Anterior cingulate cortex (tissue), 58 donors: ENCODE data around the gene UPF3A.
"Not testable (repeated sequence)": the region's sequence is repeated elsewhere in the genome, so short reads cannot be mapped to it uniquely, and the experiment has no call there.

Source experiments
- DNase-seq, 58 donors: peaks; one replicate each; lab custom pipeline; 2025; lab: John Stamatoyannopoulos, UW

UPF3A gene

DNA sequence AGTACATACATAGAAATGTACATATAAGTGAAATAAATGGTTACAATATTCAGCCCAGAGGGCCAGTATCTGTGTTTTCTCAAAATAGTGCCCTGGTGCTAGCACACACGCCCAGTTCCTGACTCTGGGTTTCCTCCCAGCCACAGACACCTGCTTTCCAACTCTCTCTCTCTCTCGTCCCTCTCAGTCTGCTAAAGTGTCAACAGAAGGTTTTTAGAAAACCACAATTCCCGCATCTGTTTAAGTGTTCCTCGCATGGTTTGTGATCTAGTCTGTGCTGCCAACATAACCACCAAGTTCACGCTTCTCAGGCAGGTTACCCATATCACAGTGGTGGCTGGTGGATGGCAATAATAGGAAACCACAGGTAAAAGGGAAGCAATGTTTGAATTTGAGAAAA lies 17.8 kb upstream of the UPF3A start:
- DNase-seq: no peak

DNA sequence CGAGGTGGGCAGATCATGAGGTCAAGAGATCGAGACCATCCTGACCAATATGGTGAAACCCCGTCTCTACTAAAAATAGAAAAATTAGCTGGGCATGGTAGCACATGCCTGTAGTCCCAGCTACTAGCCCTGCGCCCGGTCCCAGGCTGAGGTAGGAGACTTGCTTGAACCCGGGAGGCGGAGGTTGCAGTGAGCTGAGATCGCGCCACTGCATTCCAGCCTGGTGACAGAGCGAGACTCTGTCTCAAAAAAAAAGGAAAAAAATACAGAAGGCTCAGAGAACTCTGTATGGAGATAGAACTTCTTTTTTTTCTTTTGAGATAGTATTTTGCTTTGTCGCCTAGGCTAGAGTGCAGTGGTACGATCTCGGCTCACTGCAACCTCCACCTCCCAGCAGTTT lies 17.1 kb upstream of the UPF3A start:
- not testable (repeated sequence) for DNase-seq

DNA sequence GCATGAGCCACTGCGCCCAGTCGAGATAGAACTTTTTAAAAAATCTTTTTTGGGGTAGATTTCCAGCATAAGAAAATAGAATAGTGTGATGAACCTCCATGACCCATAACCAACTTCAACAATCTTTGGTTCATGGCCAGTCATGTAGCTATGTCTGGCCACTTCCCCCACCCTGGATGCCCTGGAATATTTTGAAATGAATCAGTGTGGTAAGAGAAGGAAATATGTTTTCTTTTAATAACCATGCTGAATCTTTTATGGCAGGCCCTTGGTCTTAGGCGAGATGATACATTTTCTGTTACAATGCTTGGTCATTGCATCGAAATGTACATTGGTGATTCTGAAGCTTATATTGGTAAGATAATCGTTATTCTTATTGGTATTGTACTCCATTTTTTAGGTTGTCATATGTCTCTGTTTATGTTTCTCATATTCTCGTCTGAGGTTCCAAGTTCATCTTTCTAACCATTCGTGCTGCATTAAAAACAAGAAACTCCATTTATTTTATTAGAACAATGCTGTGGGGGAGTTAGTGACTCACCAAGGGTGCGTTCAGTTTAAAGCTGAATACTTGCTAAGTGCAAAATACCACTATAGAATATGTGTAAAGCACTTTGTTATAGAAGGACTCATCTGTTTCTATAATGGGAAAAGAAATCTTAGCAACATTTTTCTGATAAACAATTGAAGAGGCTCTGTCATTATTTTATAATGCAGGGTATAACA lies 16.4 kb upstream of the UPF3A start:
- DNase-seq: no peak

DNA sequence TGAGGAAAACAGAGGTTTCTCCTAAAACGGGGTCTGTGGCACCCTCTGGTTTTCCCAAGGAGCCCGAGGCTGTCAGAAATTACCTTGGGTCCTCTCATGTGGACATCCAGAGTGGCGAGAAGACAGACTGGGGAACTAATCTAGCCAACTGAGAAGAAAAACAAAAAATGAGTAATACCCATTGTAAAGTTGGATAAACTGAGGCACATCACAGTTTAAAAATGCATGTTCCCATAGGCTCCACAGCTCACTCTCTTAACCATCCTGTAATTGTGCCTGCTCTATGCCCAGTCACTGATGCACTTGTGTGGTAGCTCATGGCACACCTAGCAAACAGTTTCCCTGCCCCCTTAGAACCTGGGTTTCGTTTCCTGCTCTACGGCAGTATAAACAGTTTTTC lies 15.2 kb upstream of the UPF3A start:
- DNase-seq: no peak

DNA sequence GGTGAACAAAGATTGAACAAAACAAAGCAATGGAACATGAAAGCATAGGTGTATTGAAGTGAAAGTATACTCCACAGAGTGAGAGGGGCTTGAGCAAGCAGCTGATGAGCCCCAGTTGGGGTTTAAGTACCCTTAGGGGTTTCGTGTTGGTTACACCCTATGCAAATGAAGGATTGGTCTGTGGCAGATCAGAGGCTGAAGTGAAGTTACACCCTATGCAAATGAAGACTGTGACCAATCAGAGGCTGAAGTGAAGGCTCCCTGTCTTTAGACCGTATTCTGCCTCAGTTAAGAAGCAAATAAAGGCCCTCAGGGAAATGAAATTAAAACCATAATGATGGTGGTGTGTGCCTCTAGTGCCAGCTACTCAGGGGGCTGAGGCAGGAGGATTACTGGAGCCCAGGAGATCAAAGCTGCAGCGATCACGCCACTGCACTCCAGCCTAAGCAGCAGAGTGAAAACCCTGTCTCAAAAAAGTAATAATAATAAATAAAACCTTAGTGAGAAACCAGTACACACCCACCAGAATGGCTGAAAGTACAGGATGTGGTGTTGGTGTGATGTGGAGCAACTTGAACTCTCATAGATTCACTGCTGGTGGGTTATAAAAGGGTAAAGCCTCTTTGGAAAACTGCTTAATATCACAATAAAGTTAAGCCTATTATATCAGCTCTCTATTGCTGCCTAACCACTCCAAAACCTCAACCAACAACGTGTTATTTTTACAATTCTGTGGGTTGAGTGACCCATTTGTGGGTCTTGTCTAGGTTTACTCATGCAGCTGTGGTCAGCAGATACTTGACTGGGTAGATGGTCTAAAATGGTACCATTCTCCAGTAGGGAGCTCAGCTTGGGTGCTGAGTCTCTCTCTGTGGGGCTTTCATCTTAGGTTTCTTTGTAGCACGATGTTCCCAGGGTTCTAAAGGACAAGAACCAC lies 12.8 kb upstream of the UPF3A start:
- no peak for DNase-seq

DNA sequence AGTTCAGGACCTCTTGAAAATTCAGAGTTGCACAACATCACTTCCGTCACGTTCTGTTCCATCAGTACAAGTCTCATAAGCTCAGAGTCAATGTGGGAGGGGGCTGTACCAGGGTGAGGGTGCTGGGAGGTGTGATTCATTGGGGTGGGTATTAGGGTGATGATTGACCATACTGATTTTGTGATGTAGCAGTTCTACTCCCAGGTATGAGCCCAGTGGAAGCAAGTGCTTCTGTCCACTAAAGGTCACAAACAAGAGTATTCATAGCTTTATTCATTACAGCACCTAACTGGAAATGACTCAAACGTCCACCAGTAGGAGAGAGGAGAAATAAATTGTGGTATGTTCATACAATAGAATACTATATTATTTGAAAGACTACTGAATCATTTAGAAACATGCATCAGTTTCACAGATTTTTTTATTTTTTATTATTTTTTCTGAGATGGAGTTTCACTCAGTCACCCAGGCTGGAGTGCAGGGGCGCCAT lies 12.1 kb upstream of the UPF3A start:
- no peak for DNase-seq

DNA sequence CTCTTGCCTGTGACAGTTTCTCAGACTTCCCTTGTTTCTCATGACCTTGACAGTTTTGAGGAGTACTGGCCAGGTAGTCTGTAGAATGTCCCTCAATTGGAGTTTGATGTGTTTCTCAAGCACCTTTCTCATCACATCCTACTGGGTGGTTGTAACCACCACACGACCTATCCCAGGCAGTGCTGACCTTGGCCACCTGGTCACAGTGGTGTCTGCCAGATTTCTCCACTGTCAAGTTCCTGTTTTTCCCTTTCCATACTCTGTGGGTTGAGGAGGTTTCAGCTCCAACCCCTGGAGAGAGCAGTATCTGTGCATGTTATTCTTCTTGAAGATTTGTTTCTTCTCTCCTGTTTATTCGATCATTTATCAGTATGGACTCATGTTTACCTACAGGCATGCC lies 8.4 kb upstream of the UPF3A start:
- no peak for DNase-seq

DNA sequence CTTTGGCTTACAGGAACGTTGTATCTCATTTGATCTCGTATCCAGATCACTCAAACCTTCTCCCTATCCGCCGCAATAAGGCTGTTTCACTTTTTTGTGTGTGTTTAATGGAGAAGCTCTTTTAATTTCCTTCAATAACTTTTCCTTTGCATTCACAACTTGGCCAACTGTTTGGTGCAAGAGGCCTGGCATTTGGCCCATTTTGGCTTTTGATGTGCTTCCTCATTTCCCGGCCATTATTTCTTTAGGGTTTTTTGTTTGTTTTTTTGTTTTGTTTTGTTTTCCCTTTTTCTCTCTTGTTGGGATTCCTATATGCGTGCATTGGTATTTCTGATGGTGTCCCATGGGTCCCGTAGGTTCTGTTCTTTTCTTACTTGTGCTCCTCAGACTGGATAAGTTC lies 6.1 kb upstream of the UPF3A start:
- no peak for DNase-seq

DNA sequence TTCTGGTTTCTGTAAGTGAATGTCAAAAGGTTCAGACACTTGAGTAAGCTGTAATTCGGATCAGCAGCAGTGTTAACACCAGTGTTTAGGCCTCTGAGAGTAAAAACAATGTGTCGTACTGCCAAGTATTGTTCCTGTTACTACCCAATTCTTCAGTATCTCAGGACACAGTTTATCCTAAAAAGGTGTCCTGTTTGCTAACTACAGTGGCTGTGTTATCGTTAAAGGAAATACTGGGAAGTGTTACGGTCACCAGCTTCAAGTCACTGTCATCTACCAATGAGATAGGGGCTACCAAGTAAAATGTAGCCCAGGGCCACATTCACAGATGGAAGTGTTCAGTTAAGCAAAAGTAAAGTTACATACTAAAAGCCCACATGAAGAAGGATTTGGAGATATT lies 2.3 kb upstream of the UPF3A start:
- no peak for DNase-seq

DNA sequence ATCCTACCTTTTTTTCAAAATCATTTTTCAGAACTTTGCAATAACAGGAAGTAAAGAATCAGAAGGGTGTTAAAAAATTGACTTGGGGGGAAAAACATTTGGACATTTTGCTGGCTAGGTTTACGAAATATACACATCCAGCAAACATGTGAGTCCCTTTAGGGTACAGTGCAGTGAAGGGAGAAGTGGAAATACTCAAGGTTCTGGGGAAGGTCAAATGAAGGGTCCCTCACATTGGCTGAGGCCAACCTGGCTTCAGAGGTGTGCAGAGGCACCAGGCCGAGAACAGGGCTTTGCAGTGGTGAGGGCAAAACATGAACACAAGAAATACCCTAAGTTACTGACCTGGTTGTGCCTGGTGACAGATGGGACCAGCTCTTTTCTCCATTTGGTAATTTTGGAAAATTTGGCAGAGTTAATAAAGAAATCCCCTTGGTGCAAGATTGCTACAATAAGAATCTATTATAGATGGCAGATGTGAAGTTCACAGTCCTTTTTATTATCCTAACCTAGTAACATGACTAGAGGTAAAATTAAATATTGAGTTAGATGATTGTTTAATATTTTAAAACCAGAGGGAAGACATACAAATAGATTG lies 1.5 kb upstream of the UPF3A start:
- DNase-seq: no peak

DNA sequence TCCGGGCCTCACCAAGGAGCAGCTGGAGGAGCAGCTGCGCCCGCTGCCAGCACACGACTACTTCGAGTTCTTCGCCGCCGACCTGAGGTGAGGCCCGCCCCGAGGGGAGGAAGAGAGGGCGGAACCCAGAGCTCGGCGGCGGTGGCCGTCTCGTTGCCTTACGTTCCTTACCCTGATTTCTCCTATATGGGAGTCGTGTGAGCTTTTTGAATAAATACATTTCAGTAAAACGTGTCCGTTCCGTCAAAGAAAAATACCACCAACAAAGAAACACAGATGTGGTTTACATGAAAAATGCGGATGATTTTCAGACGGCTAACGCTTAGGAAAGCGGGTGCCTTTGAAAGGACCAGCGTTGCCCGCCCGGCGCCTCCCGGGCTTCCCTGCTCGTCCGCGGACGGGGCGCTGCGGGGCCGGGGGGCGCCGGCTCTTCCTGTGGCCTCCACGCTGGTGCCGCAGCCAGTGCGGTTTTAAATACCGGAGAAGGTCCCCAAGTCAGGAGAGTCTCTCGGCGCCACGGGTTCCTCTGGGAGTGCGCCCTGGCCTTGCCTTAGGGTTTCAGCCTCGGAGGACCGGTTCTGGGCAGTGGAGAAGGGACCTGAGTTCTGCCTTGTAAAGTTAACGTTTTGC lies 755 bp downstream of the UPF3A start:
- peak in 24 of 58 donors; percentile 6 to 75 (median 31) for DNase-seq

DNA sequence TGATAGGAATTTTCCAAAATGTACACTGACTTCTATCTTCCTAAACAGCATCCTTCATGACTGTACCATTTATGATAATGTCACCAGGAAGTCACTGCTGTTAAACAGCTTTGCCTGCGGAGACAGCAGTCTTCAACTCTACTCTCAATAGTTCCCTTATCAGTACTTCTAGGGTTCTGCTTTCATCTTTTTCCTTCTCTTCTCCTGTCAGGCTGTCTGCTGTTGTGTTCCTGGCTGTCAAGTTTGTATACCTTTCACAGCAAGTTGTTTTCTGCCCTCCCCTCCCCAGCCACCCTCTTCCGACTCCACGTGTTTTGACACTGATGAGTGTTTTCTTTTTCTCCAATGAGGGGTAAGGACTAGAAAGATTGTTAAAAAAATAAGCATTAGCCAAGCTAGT lies 2.2 kb downstream of the UPF3A start:
- no peak for DNase-seq

DNA sequence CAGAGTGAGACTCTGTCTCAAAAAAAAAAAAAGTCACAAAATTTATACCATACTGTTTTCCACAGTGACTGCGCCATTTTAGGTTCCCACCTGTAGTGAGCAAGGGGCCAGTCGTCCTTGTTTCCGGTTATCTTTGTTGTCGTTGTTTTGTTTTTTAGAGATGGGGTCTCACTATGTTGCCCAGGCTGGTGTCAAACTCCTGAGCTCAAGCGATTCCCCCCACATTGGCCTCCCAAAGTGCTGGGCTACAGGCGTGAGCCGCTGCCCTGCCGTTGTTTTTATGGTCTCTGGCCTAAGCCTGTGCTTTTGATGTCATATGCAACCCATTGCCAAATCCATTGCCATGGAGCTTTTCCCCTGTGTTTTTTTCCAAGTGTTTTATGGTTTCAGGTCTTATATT lies 3.3 kb downstream of the UPF3A start:
- no peak for DNase-seq

DNA sequence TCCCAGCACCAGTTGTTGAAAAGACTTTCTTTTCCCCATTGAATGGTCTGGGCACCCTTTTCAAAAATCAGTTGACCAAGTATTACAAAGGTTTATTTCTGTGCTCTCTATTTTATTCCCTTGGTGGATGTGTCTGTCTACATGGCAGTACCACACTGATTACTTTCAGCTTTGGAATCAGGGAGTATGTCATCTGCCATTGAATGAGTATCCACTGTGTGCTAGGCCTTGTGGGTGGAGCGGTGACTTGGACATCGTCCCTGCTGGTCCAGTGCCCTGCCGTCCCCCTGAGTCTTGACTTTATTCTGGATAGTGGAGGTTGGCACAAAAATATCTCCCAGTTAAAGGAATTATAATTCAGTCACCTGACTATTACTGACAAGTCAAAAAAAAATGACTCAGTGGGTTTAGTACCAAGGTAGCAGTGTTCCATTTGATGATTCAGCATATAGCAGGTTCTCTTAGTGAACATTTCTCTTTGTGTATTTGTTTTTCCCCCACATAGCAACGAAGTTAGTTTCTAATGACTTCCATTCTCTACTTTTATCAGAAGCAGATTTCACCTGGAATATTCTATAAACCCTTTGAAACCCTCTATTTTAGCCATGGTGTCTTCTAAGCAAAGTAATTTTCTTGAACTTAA lies 3.9 kb downstream of the UPF3A start:
- DNase-seq: peak in 4 of 58 donors; percentile 3 to 23 (median 8)

DNA sequence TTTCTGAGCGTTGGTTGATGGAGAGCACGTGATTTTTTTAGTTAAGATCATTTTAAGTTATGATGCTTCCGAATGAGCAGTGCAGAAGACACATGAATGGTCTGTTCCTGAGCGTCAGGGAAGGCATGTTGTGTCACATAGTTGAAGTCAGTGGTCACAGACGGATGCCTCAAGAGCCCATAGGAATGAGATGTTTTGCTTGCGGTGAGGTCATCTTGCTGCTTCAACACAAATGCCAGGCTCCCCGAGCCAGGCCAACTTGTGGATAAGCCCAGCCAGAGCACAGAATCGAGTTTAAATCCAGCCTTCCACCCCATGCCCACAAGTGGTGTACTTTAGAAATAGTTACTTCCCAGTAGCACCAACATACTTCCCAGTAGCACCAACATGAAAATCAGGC lies 5.4 kb downstream of the UPF3A start:
- no peak for DNase-seq

DNA sequence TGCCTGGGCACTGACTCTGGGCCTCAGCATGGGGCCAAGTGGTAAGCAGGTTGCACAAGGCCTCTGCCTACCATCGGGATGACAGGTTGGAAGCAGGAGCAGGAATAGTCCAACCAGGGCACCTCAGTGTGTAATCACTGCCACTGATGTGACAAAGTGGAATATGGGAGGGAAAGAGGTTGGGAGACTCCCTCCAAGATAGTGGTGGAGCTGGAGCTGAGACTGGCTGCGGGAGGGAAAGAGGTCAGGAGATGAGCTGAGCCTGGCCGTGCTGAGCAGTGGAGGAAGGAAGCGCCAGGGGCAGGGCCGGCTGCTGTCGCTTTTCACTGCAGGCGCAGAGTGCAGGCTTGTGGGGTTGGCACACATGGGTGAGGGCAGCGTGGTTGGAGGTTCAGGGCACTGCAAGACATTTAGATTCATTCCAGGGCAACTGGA lies 6.8 kb downstream of the UPF3A start:
- DNase-seq: no peak

DNA sequence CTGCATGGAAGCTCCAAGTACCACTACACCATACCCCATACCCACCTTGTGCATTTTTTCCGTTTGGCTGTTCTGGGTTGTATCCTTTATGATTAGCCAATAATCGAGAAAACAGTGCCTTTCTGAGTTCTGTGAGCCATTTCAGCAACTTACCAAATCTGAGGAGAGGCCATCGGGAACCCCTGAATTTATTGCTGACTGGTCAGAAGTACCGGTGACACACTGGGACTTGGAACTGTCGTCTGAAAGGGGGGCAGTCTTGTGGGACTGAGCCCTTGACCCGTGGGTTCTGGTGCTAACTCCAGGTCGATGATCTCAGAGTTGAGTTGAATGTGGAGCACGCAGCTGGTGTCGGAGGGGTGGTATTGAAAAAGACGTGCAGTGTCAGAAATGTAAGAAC lies 15.0 kb downstream of the UPF3A start:
- no peak for DNase-seq

DNA sequence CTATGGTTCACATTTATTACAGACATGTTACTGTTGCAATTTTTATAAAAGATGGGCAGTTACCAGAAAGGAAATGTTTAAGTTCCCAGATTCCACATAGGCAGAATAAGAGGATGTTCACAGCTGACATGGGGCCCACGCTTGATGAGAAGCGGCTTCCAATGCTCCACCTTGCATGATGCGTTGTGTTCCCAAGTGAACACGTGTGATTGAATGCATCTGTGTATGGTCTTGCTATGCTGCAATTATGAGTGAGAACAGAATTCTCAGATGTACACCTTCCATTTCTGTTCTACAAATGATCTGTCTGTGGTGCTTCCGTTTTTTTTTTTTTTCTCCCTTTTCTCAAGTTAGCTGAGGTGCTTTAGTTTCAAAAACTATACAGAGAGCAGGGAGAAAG lies 15.5 kb downstream of the UPF3A start:
- no peak for DNase-seq

DNA sequence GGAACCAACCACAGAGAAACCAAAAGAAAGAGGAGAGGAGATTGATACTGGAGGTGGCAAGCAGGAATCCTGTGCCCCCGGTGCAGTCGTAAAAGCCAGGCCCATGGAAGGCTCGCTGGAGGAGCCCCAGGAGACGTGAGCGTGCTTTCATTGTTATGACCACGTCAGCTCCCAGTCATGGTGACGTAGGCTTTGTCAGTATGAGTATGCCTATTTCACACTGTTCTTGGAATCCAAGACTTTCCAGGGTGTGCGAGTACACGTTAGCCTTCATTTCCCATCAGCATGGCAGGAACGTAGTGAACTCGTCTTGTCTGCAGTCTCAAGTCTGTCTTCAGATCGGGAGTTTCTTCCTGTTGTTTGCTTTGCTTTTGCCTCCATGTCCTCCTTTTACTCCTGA lies 17.5 kb downstream of the UPF3A start:
- no peak for DNase-seq

DNA sequence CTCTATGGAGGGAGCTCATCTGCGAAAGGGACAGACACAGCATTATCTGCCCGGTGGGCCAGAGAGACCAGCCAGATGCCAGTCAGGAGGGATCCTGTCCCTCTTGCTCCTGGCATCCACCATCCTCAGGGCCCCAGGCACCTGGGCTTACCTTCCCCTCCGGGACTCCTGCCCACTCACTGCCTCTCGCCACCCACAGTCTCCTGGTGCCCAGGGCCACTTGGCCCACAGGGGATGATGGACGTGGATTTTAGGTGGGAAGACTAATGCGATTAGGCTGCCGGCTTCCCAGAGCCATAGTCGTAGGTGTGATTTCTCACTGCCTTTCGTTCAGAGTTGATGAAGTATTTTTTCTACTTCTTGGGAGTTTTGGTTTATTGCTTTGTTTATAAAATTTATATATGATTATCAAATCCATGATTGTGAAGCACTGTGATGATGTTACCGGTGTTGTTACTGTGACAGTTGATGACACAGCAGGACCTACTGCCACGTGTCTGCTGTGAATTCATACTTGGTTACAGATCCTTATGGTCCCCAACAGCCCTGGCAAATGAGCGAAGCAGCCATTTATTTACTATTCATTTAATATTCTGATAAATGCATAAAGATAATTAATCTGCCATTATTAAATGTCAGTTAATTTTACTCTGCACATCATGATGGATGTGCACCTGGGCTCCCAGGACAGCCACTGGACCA lies 18.4 kb downstream of the UPF3A start:
- DNase-seq: no peak
